HG03280 (cell line): ENCODE results near the gene PACSIN1.

Source experiments
- ATAC-seq: cut with Tn5 transposase; IDR thresholded peaks from one replicate; pipeline ENCODE4 v1.9.1; 2021; ENCODE audit warnings: mild to moderate bottlenecking, moderate library complexity; ENCODE audit not compliant: unreplicated experiment

PACSIN1 gene

DNA sequence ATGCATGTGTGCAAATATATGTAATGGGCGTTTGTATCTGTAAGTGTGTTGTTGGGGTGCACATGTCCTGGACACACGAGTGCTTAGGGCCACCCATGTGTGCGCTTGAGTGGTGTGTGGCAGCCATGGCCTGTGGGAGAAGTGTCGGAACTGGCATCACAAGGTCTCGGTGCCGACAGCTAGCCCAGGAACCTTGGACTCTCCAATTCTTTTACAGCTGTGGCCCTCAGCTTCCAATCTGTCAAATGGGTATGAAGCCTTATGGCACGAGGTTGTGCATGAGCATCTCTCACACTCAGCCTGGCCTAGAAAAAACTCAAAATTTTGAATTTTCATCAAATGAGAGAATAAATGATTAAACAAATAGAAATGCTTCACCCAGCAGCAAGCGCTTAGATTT, 48.2 kb downstream of the PACSIN1 start:
- ATAC-seq: no peak

DNA sequence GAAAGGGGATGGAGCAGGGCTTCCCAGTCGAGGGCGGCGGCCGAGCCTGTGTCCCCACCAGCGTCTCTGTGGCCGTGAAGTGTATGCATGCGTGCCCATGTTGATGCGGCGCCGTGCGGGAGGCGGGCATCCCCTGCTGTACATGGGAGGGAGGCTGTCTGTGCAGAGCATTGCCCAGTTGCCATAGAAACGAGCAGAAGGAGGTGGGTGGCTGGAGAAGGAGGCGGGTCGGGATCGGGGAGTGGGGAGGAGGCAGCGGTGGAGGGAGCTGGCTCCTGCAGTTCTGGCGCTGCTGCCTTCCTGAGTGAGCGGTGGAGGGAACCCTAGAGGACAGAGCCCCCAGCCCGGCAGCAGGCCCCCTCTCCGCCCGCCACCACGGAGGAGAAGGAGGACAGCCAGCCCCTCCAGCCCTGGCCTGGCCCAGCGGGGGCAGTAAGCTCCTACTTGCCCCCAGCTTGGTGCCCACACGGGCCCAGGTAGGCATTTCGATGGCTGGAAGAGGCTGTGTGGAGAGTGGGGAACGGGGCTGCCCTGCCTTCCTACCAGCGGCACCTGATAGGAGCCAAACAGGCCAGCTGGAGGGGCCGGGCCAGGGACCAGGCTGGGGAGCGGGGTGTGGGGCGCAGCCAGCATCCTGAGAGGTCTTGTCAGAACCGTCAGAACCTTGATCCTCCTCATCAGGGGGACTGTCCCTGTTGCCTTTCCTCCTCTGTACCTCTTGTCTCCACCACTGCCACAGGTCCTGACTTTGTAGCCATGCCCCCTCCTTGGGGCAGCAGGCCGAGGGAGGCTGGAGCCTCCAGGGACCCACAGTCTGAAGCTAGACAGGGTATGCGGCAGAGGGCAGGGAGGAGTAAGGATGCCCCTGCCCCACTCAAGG, 49.0 kb downstream of the PACSIN1 start:
- ATAC-seq: no peak

DNA sequence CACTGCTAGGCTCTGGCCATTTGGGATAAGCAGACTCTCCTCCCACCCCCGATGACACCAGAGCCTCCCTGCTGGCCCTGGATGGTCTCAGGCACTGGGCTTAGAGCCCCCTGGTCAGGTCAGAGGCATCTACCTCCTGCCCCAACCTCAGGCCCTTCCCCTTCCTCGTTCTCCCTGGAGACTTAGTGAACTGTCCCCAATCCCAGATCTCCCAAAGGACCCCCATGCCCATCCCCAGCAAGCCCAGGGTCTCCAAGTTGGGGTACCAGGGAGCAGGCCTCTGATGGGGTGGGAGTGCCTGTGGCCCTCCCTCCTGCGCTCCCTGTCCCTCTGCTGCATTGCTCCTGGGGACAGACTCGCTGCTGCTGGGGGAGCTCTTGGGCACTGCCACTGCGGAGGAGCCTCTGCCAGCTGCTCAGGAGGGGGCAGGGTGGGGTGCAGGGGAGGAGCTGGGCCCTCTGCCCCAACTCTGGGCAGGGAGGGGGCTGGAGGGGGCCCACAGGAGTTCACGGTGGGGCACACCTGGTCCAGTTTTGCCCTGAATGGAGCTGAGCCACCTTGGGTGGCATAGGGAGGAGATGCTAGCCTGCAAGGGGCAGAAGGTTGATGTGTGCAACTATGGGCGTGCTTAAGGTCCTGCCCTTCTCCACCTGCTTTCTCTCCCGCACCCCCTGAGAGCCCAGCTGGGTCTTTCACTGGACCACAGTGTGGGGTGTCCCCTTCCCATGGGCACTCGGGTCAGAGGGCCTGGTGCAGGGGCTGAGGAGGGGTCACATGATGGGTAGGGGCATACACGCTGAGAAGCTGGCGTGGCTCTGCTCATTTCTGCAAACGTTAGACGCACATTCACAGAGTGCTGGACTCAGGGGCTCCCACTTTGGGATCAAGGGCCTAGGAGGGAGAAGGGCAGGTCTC, 49.9 kb downstream of the PACSIN1 start:
- no peak for ATAC-seq

DNA sequence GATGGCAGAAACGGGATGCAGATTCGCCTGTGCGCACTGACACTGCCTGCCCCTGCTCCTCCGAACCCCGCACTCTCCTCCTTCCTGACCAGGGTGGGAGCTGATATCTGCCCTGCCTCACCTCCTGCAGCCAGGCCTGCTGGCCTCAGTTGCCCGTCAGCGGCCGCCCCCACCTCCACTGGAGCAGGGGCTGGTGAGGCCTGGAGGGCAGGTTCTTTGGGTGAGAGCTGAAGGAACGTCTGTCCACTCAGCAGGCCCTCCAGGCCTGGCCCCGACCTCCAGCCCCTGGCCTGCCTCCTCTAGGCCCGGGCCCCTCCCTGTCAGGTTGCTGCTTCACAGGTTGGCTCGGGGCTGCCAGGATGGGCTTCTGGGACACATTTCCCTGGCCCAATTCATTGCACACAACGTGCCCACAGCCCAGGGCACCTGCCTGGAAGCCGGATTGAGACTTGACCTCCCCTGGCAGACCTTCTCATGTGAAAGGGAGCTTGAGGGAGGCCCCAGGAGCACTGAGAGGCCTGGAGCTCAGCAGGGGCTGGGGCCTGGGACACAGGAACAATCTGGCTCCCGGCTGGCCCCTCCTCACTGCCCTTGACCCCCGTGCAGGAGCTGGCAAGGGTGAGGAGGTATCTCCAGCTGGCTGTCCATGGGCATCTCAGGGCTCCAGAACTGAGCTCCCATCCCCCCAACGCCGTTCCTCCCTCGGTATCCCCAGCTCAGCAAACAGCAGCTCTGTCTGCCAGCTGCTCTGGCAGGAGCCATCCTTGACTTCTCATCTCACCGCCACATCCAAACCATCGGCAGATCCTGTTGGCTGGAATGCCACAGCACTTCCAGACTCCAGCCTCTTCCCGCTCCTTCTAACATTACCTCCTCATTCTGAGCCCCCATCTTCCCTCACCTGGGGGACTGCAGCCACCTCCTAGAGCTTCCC, 50.8 kb downstream of the PACSIN1 start:
- ATAC-seq: no peak

DNA sequence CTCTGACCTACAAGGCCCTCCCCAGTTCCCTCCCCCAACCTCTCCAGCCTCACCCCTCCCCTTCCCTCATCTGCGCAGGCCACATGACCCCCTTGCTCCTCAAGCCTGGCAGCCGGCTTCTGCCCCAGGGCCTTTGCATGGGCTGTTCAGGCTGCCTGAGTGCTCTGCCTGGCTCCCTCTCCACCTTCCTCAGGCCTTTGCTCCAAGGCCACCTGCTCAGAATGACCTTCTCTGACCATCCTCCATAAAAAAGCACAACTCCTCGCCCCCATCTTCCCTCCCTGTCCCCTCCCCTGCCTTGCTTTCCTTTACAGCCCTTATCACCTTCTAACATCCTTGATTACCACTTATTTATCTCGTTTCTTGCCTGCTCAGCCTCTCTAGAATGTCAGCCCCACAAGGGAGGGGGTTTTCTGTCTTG, 51.6 kb downstream of the PACSIN1 start:
- ATAC-seq: no peak

DNA sequence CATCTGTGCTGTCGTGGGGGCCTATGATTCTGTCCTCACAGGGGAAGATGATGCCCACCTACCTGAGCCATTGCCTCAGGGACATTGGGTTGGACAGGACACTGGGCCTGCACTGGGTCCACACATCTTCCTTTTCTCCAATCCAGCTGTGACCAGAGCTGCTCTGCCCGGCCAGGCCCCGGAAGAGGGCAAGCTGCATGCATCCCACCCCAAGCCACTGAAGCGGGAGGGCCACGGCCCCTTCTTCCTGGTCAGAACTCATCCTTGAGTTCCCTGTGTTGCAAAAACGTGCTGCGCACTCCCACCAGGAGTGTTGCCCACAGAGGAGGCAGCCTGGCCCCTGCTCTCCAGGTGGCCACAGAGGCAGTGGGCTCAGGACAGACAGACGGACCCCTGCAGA, 52.1 kb downstream of the PACSIN1 start:
- ATAC-seq: no peak

DNA sequence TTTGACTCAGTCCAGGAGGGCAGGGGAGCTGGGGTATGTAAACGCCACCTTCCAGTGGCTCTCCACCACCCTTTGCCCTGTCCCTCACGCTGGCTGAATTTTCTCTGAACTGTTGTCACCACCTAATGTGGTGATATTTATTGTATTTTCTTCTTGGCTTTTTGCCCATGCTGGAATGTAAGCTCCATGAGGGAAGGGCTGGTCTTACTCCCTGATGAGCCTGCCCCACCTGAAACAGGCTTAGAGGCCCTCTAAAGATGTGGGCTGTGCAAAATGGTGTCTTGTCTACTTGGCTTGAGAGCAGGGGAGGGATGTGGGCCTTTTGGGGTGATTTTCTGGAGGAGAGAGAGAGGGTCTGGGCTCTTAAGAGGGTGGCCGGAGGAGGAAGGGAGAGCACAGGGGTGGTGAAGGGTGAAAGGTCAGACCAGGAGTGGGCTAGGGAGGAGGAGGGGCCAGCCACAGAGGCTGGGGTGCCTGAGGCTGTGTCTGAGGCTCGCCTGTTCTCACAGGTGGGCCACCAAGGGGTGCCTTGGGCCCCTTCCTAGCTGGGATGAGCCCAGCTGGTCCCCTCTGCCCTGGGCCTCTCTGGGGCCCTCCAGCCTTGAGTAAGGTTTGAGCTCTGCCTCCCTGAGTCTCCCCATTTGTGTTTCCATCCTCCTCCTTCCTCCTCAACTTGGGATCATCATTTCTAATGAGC, 52.9 kb downstream of the PACSIN1 start:
- ATAC-seq: no peak

DNA sequence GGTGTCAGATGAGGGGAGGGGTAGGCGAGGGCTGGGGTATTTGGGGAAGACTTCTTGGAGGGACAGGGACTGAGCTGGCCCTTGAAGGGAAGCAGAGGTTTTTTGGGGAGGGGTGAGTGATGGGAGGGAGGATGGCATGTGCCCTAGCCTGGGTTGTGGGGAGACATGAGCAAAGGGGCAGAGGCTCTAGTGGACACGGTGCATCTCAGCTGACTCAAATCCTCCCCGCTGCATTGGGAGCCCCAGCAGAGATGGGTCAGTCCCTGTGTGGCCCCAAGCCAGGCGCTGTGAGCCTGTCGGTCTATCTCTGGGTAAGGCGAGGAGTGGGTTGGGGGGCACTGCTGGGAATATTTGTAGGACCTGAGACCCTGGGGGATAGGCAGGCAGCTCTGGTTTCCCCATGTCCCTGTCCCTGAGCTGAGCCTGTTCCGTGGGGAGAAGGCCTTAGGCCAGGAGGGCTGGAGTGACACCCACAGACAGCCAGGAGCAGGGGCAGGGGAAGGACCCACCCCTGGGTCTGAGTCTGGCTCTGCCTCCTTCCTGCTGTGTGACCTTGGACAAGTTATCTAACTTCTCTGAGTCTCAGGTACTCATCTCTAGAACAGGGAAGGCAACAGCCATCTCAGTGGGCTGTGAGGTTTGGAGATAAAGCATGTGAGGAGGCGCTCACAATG, 54.2 kb downstream of the PACSIN1 start:
- no peak for ATAC-seq

DNA sequence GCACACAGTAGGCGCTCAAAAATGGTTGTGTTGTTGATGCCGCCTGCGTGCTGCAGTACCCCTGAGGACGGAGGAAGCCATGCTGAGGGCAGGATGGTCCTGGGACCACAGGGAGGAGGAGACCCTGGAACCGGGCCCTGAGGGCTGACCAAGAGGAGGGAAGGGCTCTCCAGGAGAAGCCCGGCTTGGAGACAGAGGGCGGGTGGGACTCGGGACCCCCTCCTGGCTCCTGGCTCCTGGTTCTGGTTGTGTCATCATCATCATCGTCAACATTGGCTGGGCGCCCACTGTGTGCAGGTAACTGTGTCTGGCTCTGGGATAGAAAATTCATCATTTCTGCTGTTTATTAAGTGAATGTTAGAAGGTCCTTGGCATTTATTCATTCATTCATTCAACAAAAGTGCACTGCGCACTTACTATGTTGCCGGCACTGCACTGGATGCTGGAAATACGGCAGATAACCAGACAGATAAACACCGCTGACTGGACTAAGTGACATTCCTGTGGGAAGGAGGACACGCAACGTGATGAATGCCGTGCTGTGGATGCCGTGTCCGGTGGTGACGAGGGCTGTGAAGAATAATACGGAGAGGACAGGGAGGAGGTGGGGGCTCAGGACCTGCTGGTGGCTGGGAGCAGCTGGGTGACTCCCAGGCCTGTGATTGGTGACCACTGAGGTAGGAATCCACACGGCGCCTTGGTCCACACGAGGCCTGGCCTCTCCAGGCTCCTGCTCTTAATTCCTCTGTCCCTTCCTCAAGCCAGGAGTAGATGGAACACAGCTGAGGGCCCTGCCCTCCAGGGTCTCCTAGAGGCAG, 55.0 kb downstream of the PACSIN1 start:
- no peak for ATAC-seq

DNA sequence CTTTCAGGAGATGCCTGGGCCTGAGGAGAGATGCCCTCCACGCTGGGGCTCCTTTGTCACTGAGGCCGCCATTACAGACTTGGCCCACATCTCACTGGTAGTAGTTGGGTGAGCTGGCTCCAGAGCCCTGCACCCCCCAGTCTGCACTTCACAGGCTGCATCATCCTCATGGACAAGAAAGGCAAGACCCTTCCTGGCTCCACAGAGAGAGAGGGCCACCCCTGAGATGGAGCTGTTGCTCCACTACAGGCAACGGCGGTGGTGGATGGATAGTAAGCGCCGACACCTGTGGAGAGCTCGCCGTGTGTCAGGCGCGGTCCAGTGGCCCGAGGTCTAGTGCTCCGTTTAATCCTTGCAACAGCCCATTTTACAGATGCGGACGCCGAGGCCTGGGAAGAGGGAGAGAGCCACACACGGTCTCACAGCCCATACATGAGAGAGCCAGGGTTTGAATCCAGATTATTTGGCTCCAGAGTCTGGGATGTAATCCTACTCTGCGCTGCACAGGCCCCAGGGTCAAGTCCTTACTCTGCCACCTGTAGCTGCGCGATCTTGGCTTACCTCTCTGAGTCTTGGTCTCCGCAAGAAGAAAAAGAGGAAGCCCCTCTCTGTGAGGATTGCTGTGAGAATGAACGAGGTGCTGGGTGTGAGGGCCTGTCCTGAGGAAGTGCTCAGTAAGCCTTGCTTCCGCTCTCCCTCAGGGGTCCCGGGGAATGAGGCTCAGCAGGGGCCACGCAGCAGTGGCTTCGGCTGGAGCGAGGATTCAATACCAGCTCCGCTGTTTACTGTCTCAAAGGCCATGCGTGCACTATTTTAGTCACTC, 55.8 kb downstream of the PACSIN1 start:
- ATAC-seq: no peak

DNA sequence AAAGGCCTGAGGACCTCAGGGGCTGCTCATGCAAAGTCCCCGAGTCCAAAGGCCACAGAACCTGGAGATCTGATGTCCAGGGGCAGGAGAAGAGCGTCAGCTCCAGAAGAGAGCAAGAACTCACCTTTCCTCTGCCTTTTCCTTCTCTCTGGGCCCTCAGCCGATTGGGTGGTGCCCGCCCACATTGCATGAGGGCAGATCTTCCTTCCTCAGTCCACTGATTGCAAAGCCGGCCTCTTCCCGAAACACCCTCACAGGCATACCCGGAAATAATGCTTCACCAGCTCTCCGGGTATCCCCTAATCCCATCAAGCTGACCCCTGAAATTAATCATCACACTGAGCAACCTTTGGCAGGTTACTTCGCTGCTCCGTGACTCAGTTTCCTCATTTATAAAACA, 56.9 kb downstream of the PACSIN1 start:
- ATAC-seq: no peak

DNA sequence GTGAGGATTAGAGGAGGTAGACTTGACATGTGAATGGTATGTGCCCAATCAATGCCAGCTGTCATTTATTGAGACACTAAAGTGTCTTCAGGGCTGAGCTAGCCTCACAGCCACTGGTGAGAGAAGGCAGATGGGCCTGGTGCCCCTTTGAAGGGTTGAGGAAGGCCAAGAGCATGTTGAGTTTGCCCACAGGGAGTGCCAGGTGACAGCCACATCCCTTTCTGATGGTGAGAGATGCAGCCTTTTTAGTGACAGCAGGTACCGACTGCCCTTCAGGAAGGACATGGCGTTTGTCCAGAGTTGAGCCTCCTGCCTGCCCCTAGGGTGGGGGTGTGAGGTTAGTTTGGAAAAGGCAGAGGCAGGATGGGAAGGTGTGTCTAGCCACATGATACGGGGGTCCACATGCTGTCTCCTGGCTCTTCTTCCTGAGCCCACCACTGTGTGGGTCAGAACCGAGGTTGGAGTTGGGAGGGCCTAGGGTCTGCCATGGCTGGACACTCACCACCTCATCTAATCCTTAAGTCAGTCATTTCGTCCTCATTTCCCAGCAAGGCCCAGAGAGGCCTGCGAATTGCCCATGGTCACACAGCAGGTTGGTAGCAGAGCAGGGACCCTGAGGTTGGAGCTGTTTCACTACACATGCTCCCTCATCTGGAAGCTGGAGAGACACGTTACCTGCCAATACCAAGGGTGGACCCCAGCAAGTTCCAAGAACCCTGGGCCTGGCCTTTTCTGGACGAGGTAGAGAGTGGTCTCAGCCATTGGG, 57.7 kb downstream of the PACSIN1 start:
- no peak for ATAC-seq

DNA sequence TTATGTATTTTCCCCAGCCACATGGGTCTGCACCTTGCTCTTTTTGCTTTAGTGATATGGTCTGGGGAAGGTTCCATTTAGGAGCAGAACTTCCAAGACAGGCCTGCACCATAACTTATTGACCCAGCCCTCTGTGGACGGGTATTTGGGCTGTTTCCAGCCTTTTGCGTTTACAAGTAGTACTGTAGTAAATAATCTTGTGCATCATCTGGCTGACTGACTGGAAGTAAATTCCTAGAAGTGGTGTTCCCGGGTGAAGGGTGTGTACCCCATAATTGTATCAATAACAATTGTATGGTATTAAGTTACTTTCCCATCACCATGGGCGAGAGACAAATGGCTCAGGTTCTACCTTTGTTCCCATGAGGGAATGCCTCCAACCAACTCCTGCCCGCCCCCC, 58.6 kb downstream of the PACSIN1 start:
- ATAC-seq: no peak

DNA sequence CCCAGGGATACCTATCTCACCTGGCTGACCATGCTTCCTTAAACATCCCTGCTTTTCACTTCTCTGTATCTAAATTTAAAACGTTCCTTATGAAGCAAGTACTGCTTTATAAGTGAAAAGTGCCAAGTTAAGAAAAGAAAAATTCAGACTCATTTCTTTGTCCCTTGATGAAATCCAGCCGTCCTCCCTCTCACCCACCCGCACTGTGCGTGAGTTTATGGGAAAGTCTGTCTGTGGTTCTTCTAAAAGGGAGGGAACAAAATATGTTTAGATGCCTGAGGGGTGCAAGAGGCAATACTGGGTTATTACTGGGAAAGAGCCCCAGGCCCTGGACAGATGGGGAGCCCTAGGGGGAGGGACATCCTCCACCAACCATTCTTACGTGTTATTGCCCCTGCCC, 59.1 kb downstream of the PACSIN1 start:
- no peak for ATAC-seq

DNA sequence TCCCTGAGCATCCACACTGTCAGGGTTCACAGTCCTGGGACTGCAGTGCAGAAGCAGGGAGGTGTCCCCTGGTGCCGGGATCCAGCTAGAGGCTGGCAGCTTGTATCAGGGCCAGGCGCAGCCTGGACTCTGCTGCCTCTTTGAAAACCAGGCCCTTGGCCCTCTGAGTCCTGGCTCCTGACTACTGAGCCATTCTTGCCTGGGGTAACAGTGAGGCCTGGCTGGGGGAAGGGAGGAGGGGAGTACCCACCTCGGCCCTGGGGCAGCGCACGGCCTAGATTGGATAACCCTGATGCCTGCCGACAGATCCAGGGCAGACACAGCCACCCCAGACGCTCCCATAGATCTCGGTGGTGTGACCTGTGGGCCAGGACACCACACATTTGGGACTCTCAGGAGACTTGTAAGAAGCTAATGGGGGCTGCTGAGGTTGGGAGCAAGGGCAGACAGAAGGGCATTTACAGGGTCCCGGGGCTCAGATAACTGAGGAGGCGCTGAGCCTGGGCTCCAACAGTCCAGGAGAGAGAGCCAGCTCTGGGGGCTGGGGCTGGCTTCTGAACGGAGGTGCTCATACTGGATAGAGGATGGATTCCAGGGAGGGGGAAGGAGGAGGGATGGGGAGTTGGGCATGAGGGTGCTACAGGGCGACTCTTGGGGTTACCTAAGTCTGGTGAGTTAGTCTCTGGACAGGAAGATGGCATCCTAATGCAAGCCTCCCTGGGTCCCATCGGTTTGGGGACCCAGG, 59.7 kb downstream of the PACSIN1 start:
- no peak for ATAC-seq

DNA sequence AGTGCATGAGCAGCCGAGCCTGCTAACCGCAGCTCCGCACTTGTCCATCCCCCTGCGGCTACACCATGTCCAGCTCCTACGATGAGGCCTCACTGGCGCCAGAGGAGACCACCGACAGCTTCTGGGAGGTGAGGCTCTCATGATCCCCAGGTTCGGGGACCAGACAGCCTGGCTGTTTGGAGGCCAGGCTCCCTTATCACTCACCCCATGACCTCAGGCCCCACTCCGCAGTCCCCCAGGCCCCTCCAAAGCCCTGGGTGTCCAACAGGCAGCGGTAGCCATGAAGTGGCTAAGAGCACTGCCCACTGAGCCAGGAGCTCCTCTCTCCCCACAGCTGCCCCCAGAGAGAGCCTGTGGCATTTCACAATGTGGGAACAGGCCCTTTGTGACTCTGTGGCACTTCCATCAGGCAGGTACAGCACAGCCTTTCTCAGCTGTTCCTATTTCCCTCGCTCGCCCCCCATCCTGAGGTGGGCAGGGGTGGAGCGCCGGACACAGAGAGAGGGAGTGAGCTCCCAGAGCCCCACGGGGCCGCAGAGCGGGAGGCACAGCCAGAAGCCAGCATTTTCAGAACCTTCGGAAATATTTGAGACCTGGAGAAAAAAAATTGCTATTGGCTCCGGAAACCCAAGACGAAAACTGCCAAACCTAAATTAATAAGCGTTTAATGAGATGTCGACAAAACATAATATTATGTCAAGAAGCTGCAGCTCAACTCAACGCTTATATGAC, 60.5 kb downstream of the PACSIN1 start:
- ATAC-seq: no peak
